HCT116 (cell line): Measurements from ENCODE around the gene APOBEC3B. TPM values are rescaled to one million over a fixed set of nuclear protein-coding genes. Genes with fewer than 3 reads are reported as not detected.

Experiments used
- ATAC-seq: fragments of 200-7000 bp; cut with Tn5 transposase; 2 replicates; pipeline ENCODE4 v1.9.1; 2020; ENCODE audit warnings: mild to moderate bottlenecking, moderate library complexity
- BruUV-seq: library from RNA; stranded (reverse); fragments of 400-500 nt; replicated peaks from 2 replicates; lab custom pipeline; 2021; lab: Mats Ljungman, UMichigan
- CTCF ChIA-PET: fragments of 300-600 bp; sonication (Branson Sonifier 250); formaldehyde crosslinking; loops from one replicate; lab custom pipeline; 2021; ENCODE audit warnings: antibody characterized with exemption; lab: Charles Lee
- POLR2A ChIA-PET: fragments of 300-600, 350-600 bp; sonication (Branson Sonifier 250); formaldehyde crosslinking; loops from one replicate; lab custom pipeline; 2021; ENCODE audit warnings: antibody characterized with exemption; lab: Charles Lee
- RAD21 ChIA-PET, 2 experiments: fragments of 300-600 bp; sonication (Branson Sonifier 250); formaldehyde crosslinking; loops; one replicate each; lab custom pipeline; 2023; ENCODE audit warnings: low total read pairs in 2 of 2; ENCODE audit not compliant: uncharacterized antibody in 2 of 2, unreplicated experiment in 2 of 2, low non-redundant PET in 1 of 2; lab: Charles Lee
- DNase-seq: peaks from one replicate; pipeline ENCODE4 v3.0.0-alpha.2; 2010; ENCODE audit warnings: low read depth, low spot score
- H2AFZ ChIP-seq: fragments of 200-600 bp; shearing (Covaris generic), sonication (generic); 2 replicates; pipeline ENCODE4 v1.6.1; 2017; ENCODE audit warnings: low read depth, mixed run types, mixed read lengths, antibody characterized with exemption, low read length; ENCODE audit not compliant: poor library complexity, severe bottlenecking
- H3K27ac ChIP-seq: 2 replicates; pipeline ENCODE4 v1.5.1; 2012; ENCODE audit warnings: low read depth, low read length
- H3K27me3 ChIP-seq: fragments of 200-600 bp; sonication (generic); 2 replicates; pipeline ENCODE4 v1.6.1; 2016; ENCODE audit warnings: mixed run types, low read length, mixed read lengths; ENCODE audit not compliant: insufficient read depth
- H3K36me3 ChIP-seq, 2 experiments: fragments of 200-500 bp in 1 of 2; fragments of 200-600 bp in 1 of 2; sonication (Bioruptor generic) in 1 of 2; sonication (generic) in 1 of 2; 2 replicates each; pipeline versions ENCODE4 v1.5.1 to v1.6.1; 2014 to 2016; ENCODE audit warnings: low read length in 2 of 2, inconsistent platforms in 1 of 2, mixed read lengths in 1 of 2, mixed run types in 1 of 2; ENCODE audit not compliant: insufficient read depth in 2 of 2, control insufficient read depth in 1 of 2
- H3K4me1 ChIP-seq, 2 experiments: fragments of 200-600 bp in 1 of 2; sonication (generic) in 1 of 2; 2 replicates each; pipeline versions ENCODE4 v1.5.1 to v1.6.1; 2012 to 2017; ENCODE audit warnings: low read length in 2 of 2, inconsistent platforms in 1 of 2, mild to moderate bottlenecking in 1 of 2, mixed read lengths in 1 of 2, mixed run types in 1 of 2, moderate library complexity in 1 of 2; ENCODE audit not compliant: insufficient read depth in 2 of 2, control insufficient read depth in 1 of 2
- H3K4me2 ChIP-seq: fragments of 200-600 bp; sonication (generic); 2 replicates; pipeline ENCODE4 v1.6.1; 2017; ENCODE audit warnings: mixed run types, low read length, mixed read lengths
- H3K4me3 ChIP-seq, 2 experiments: fragments of 200-600 bp in 1 of 2; sonication (generic) in 1 of 2; replicated peaks in 1 of 2; 2 replicates each; pipeline ENCODE4 v1.5.1; 2011 to 2016; ENCODE audit warnings: low read length in 2 of 2, control low read depth in 1 of 2, low read depth in 1 of 2, mild to moderate bottlenecking in 1 of 2, mixed read lengths in 1 of 2, mixed run types in 1 of 2
- H3K79me2 ChIP-seq: fragments of 200-600 bp; sonication (generic); 2 replicates; pipeline ENCODE4 v1.6.1; 2017; ENCODE audit warnings: mild to moderate bottlenecking, mixed run types, low read length, moderate library complexity, mixed read lengths; ENCODE audit not compliant: insufficient read depth
- H3K9ac ChIP-seq: fragments of 200-600 bp; sonication (generic); 2 replicates; pipeline ENCODE4 v1.6.1; 2016; ENCODE audit warnings: low read length, mixed read lengths
- H3K9me2 ChIP-seq: fragments of 200-600 bp; sonication (generic), shearing (Covaris generic); 2 replicates; pipeline ENCODE4 v1.6.1; 2017; ENCODE audit warnings: mixed run types, mild to moderate bottlenecking, moderate library complexity; ENCODE audit not compliant: insufficient read depth
- H3K9me3 ChIP-seq, 2 experiments: fragments of 200-500 bp in 1 of 2; fragments of 200-600 bp in 1 of 2; sonication (Bioruptor generic) in 1 of 2; sonication (generic) in 1 of 2; 2 replicates each; pipeline ENCODE4 v1.6.1; 2014 to 2017; ENCODE audit warnings: low read length in 2 of 2, mixed read lengths in 2 of 2, inconsistent platforms in 1 of 2, low read depth in 1 of 2, mild to moderate bottlenecking in 1 of 2, mixed run types in 1 of 2, moderate library complexity in 1 of 2; ENCODE audit not compliant: control insufficient read depth in 1 of 2, insufficient read depth in 1 of 2
- H4K20me1 ChIP-seq: fragments of 200-600 bp; sonication (generic), shearing (Covaris generic); 2 replicates; pipeline ENCODE4 v1.6.1; 2017; ENCODE audit warnings: mixed run types, mild to moderate bottlenecking, moderate library complexity; ENCODE audit not compliant: insufficient read depth
- CTCF ChIP-seq, 3 experiments: fragments of 200-600 bp in 1 of 3; sonication (generic) in 1 of 3; IDR thresholded peaks in 2 of 3; conservative IDR thresholded peaks in 1 of 3; 2 replicates each; pipeline ENCODE4 v1.5.1; 2012 to 2017; ENCODE audit warnings: low read depth in 2 of 3, low read length in 2 of 3, antibody characterized with exemption in 1 of 3, borderline replicate concordance in 1 of 3, control low read depth in 1 of 3, mild to moderate bottlenecking in 1 of 3, mixed read lengths in 1 of 3, mixed run types in 1 of 3, moderate library complexity in 1 of 3; ENCODE audit not compliant: insufficient read depth in 1 of 3
- EZH2phosphoT487 ChIP-seq: fragments of 200-600 bp; IDR thresholded peaks from 2 replicates; pipeline ENCODE4 v1.6.1; 2018; ENCODE audit warnings: antibody characterized with exemption, borderline replicate concordance
- POLR2A ChIP-seq: IDR thresholded peaks from 2 replicates; pipeline ENCODE4 v1.7.0; 2011; ENCODE audit warnings: borderline replicate concordance; ENCODE audit not compliant: insufficient read depth, insufficient read length; ENCODE audit errors: extremely low read depth
- SIN3A ChIP-seq: IDR thresholded peaks from 2 replicates; pipeline ENCODE4 v1.6.1; 2012; ENCODE audit warnings: low read depth
- SP1 ChIP-seq: IDR thresholded peaks from 2 replicates; pipeline ENCODE4 v1.6.1; 2012; ENCODE audit warnings: low read depth
- SRF ChIP-seq: IDR thresholded peaks from 2 replicates; pipeline ENCODE4 v1.6.1; 2012; ENCODE audit warnings: low read depth
- ZBTB33 ChIP-seq: IDR thresholded peaks from 2 replicates; pipeline ENCODE4 v1.6.1; 2011; ENCODE audit warnings: mild to moderate bottlenecking, low read length, moderate library complexity; ENCODE audit not compliant: insufficient replicate concordance; ENCODE audit errors: extremely low read depth
- intact Hi-C: fragments of 100-400 bp; cut with micrococcal nuclease; formaldehyde crosslinking; loops from 2 replicates; pipeline ENCODE4 v1.10.0; 2022
- total RNA-seq: library from RNA; stranded (reverse); gene quantifications from one replicate; pipeline ENCODE4 v1.2.1, GENCODE V29; 2021; ENCODE audit not compliant: unreplicated experiment

The APOBEC3B gene
- total RNA-seq, 1 experiment from 2014 or later: 10.3 TPM

GRCh38 chr22:39029227-39029626, 47.1 kb downstream of the APOBEC3B start:
- Histone ChIP-seq H3K4me3 (no peak overlapping the region), H3K36me3 (no peaks in the 10 kb centered on the region), H3K4me1 (no peaks in the 10 kb centered on the region), H3K79me2 (no peaks in the 10 kb centered on the region), H4K20me1 (no peaks in the 10 kb centered on the region)
- DNase-seq: no peak
- RAD21 ChIA-PET: interaction anchor here in 1 of 2 experiments (0.6 kb wide), 1 partner anchor 23 kb away, joined by 3 read pairs; no protein-coding TSS in a partner anchor
- intact Hi-C loops: no loop called here
- CTCF ChIA-PET: no interaction called here
- POLR2A ChIA-PET: no interaction called here
- no peak for ATAC-seq
- BruUV-seq: no TSS peak
- no peak for TF ChIP-seq EZH2phosphoT487
- TF ChIP-seq SIN3A: no peak
- no peak for TF ChIP-seq CTCF (IDR thresholded peaks at IDR 0.05 in 2 of 3, conservative IDR thresholded peaks at IDR 0.05 in 1 of 3; ENCODE audit: borderline replicate concordance in 1 of 3, insufficient read depth in 1 of 3, low read depth in 2 of 3, low read length in 2 of 3)
- TF ChIP-seq ZBTB33: no peak
- TF ChIP-seq SRF: no peak
- TF ChIP-seq POLR2A: no peak
- TF ChIP-seq SP1: no peak
- TF ChIP-seq, all 23 proteins: peak for 0
- Histone ChIP-seq H3K9me2 (no peaks in the 10 kb centered on the region), H3K9ac (no peak overlapping the region), H2AFZ (no peak overlapping the region), H3K4me2 (no peak overlapping the region), H3K27me3 (no peaks in the 10 kb centered on the region), H3K9me3 (no peaks in the 10 kb centered on the region), H3K27ac (no peak overlapping the region)
